H1 (cell line): ENCODE results near the gene SEC61A1. TPM values are rescaled to one million over a fixed set of nuclear protein-coding genes. Genes with fewer than 3 reads are reported as not detected.

Experiments
- CTCF ChIA-PET: fragments of 300-600 bp; sonication (Branson Sonifier 250); formaldehyde crosslinking; loops from one replicate; lab custom pipeline; 2021; ENCODE audit not compliant: partially characterized antibody; lab: Charles Lee
- POLR2A ChIA-PET: fragments of 300-600 bp; sonication (Branson Sonifier 250); formaldehyde crosslinking; loops from one replicate; lab custom pipeline; 2021; ENCODE audit warnings: inconsistent platforms; ENCODE audit not compliant: partially characterized antibody; lab: Charles Lee
- DNase-seq, 2 experiments: peaks; one replicate each; pipeline versions ENCODE4 v3.0.0 to v3.0.0-alpha.2; 2010 to 2022; ENCODE audit warnings: low spot score in 2 of 2, low read depth in 1 of 2, mixed read lengths in 1 of 2
- FAIRE-seq: peaks from 2 replicates; lab custom pipeline; 2011; peaks lifted over from hg19 to GRCh38; lab: Jason Lieb, UNC
- H2AFZ ChIP-seq: 2 replicates; pipeline ENCODE4 v1.8.1; 2012; ENCODE audit warnings: low read length, inconsistent platforms
- H2AK5ac ChIP-seq: 2 replicates; pipeline ENCODE4 v1.6.1; 2013; ENCODE audit warnings: low read depth, low read length
- H2BK120ac ChIP-seq: replicated peaks from 2 replicates; pipeline ENCODE3; 2013; ENCODE audit warnings: low read depth, low read length, inconsistent platforms
- H2BK12ac ChIP-seq: 2 replicates; pipeline ENCODE4 v1.6.1; 2013; ENCODE audit warnings: low read depth, low read length
- H2BK15ac ChIP-seq: 2 replicates; pipeline ENCODE4 v1.6.1; 2013; ENCODE audit warnings: low read length
- H2BK20ac ChIP-seq: 2 replicates; pipeline ENCODE4 v1.6.1; 2013; ENCODE audit warnings: low read length
- H2BK5ac ChIP-seq: 2 replicates; pipeline ENCODE4 v1.6.1; 2013; ENCODE audit warnings: low read depth, low read length
- H3K14ac ChIP-seq: 2 replicates; pipeline ENCODE4 v1.6.1; 2013; ENCODE audit warnings: inconsistent platforms; ENCODE audit not compliant: insufficient read length
- H3K18ac ChIP-seq: 2 replicates; pipeline ENCODE4 v1.6.1; 2013; ENCODE audit warnings: low read length; ENCODE audit errors: extremely low read depth
- H3K23ac ChIP-seq: 2 replicates; pipeline ENCODE4 v1.6.1; 2013; ENCODE audit warnings: inconsistent platforms; ENCODE audit not compliant: insufficient read length
- H3K23me2 ChIP-seq: 2 replicates; pipeline ENCODE4 v1.6.1; 2013; ENCODE audit warnings: low read depth, low read length
- H3K27ac ChIP-seq: 2 replicates; pipeline ENCODE4 v1.6.1; 2011; ENCODE audit warnings: low read depth, low read length, inconsistent platforms
- H3K27me3 ChIP-seq, 4 experiments: replicated peaks in 1 of 4; 1 replicate in 1 of 4; 2 replicates in 3 of 4; pipeline versions ENCODE4 v1.6.1 to v1.8.1; 2011 to 2013; ENCODE audit warnings: low read length in 3 of 4, mild to moderate bottlenecking in 3 of 4, inconsistent platforms in 2 of 4, mixed read lengths in 2 of 4, moderate library complexity in 1 of 4; ENCODE audit not compliant: control insufficient read depth in 3 of 4, insufficient read depth in 3 of 4; ENCODE audit errors: extremely low read depth in 1 of 4
- H3K36me3 ChIP-seq, 4 experiments: 2 replicates each; pipeline versions ENCODE4 v1.6.1 to v1.8.1; 2011 to 2013; ENCODE audit warnings: mild to moderate bottlenecking in 4 of 4, low read length in 3 of 4, moderate library complexity in 2 of 4, control low read depth in 1 of 4, inconsistent platforms in 1 of 4; ENCODE audit not compliant: insufficient read depth in 4 of 4, control insufficient read depth in 2 of 4
- H3K4ac ChIP-seq: replicated peaks from 2 replicates; pipeline ENCODE3; 2013; ENCODE audit warnings: low read length, low read depth, mixed read lengths, inconsistent platforms; ENCODE audit not compliant: insufficient read length
- H3K4me1 ChIP-seq, 4 experiments: replicated peaks in 1 of 4; 1 replicate in 1 of 4; 2 replicates in 3 of 4; pipeline versions ENCODE4 v1.6.1 to v1.8.1; 2011 to 2013; ENCODE audit warnings: low read length in 3 of 4, inconsistent platforms in 2 of 4, mixed read lengths in 1 of 4; ENCODE audit not compliant: insufficient read depth in 4 of 4, control insufficient read depth in 3 of 4
- H3K4me2 ChIP-seq, 2 experiments: 2 replicates each; pipeline versions ENCODE4 v1.6.1 to v1.8.1; 2011 to 2013; ENCODE audit warnings: low read depth in 2 of 2, low read length in 2 of 2, control low read depth in 1 of 2, inconsistent platforms in 1 of 2, mild to moderate bottlenecking in 1 of 2; ENCODE audit not compliant: insufficient read depth in 1 of 2
- H3K4me3 ChIP-seq, 4 experiments: fragments of 200-600, 300-600 bp in 1 of 4; sonication (generic), shearing (Covaris generic), sonication (Bioruptor Twin) in 1 of 4; 2 replicates each; pipeline versions ENCODE4 v1.5.1 to v1.8.1; 2011 to 2016; ENCODE audit warnings: low read length in 4 of 4, low read depth in 3 of 4, control low read depth in 2 of 4, inconsistent platforms in 2 of 4, mild to moderate bottlenecking in 2 of 4, mixed read lengths in 1 of 4, moderate library complexity in 1 of 4; ENCODE audit not compliant: insufficient read depth in 2 of 4; ENCODE audit errors: extremely low read depth in 1 of 4
- H3K56ac ChIP-seq: replicated peaks from 2 replicates; pipeline ENCODE3; 2013; ENCODE audit warnings: low read depth, mild to moderate bottlenecking, mixed read lengths, low read length, inconsistent platforms; ENCODE audit not compliant: insufficient read length
- H3K79me1 ChIP-seq: 2 replicates; pipeline ENCODE4 v1.6.1; 2013; ENCODE audit warnings: low read depth, low read length, control low read depth
- H3K79me2 ChIP-seq, 2 experiments: 2 replicates each; pipeline versions ENCODE4 v1.6.1 to v1.8.1; 2012 to 2013; ENCODE audit warnings: low read length in 2 of 2, mild to moderate bottlenecking in 2 of 2, inconsistent platforms in 1 of 2; ENCODE audit not compliant: insufficient read depth in 2 of 2, control insufficient read depth in 1 of 2
- H3K9ac ChIP-seq, 4 experiments: replicated peaks in 1 of 4; 1 replicate in 1 of 4; 2 replicates in 3 of 4; pipeline versions ENCODE4 v1.6.1 to v1.8.1; 2011 to 2013; ENCODE audit warnings: low read depth in 3 of 4, low read length in 3 of 4, control low read depth in 2 of 4, mild to moderate bottlenecking in 2 of 4, moderate library complexity in 2 of 4, inconsistent platforms in 1 of 4; ENCODE audit errors: extremely low read depth in 1 of 4
- H3K9me3 ChIP-seq, 2 experiments: 2 replicates each; pipeline versions ENCODE4 v1.6.1 to v1.8.1; 2012 to 2013; ENCODE audit warnings: mild to moderate bottlenecking in 2 of 2, moderate library complexity in 2 of 2, control low read depth in 1 of 2, inconsistent platforms in 1 of 2, low read depth in 1 of 2, low read length in 1 of 2, mixed read lengths in 1 of 2; ENCODE audit not compliant: insufficient read depth in 2 of 2
- H4K20me1 ChIP-seq, 2 experiments: replicated peaks in 1 of 2; 2 replicates each; pipeline versions ENCODE3 to v1.8.1; 2011 to 2013; ENCODE audit warnings: inconsistent platforms in 2 of 2, low read length in 2 of 2, mild to moderate bottlenecking in 1 of 2; ENCODE audit not compliant: insufficient read depth in 2 of 2, control insufficient read depth in 1 of 2
- H4K5ac ChIP-seq: 2 replicates; pipeline ENCODE4 v1.6.1; 2013; ENCODE audit warnings: low read length, low read depth, mixed read lengths, inconsistent platforms; ENCODE audit not compliant: insufficient read length
- H4K8ac ChIP-seq: 2 replicates; pipeline ENCODE4 v1.8.0; 2013; ENCODE audit warnings: mild to moderate bottlenecking, moderate library complexity, low read length, inconsistent platforms; ENCODE audit not compliant: insufficient read depth; ENCODE audit errors: extremely low read depth
- H4K91ac ChIP-seq: replicated peaks from 2 replicates; pipeline ENCODE3; 2013; ENCODE audit warnings: low read length, mixed read lengths, inconsistent platforms; ENCODE audit not compliant: insufficient read length
- ASH2L ChIP-seq: fragments of 200-600, 300-600 bp; sonication (generic); IDR thresholded peaks from one replicate; pipeline ENCODE4 v1.7.1; 2017; ENCODE audit warnings: low read length
- RXRA ChIP-seq: IDR thresholded peaks from 2 replicates; pipeline ENCODE4 v1.6.1; 2011; ENCODE audit warnings: low read depth, mild to moderate bottlenecking, low read length, moderate library complexity; ENCODE audit not compliant: insufficient read depth
- SAP30 ChIP-seq: fragments of 300-600 bp; sonication (generic); IDR thresholded peaks from 2 replicates; pipeline ENCODE4 v1.7.1; 2012; ENCODE audit warnings: low read length, moderate library complexity, mild to moderate bottlenecking, inconsistent platforms; ENCODE audit not compliant: insufficient read depth, insufficient replicate concordance
- SIX5 ChIP-seq: IDR thresholded peaks from 2 replicates; pipeline ENCODE4 v1.6.1; 2011; ENCODE audit warnings: mild to moderate bottlenecking, low read depth, low read length
- USF2 ChIP-seq: IDR thresholded peaks from 2 replicates; pipeline ENCODE4 v1.6.1; 2011; ENCODE audit warnings: low read length, improper control_type of control experiment
- WGBS, 2 experiments: shearing (Covaris generic) in 1 of 2; methylation state at CpG; one replicate each; pipeline versions ENCODE4 v1.1.6 to v1.1.7; 2013 to 2015; ENCODE audit warnings: low lambda C conversion rate in 2 of 2, mixed read lengths in 2 of 2, inconsistent platforms in 1 of 2, low coverage in 1 of 2, missing lambda C conversion rate in 1 of 2; ENCODE audit not compliant: insufficient replicate concordance in 2 of 2, insufficient coverage in 1 of 2, insufficient read length in 1 of 2; ENCODE audit errors: extremely low coverage in 1 of 2, missing lambda C conversion rate in 1 of 2; 5-methylcytosine and 5-hydroxymethylcytosine counted together
- polyA plus RNA-seq, 7 experiments: library from polyadenylated mRNA; depleted of rRNA in 3 of 7; stranded (reverse) in 5 of 7; unstranded in 2 of 7; fragments of >200 nt in 5 of 7; fragments of 200-250 nt in 2 of 7; gene quantifications; 1 replicate in 5 of 7; 2 replicates in 1 of 7; 4 replicates in 1 of 7; pipeline versions ENCODE4 v1.2.1 to v1.2.3, GENCODE V29; 2011 to 2013; ENCODE audit warnings: missing spikeins in 2 of 7, mixed read lengths in 2 of 7
- total RNA-seq: library from RNA; stranded (reverse); fragmentation: NEBNext Ultra II Directional; extraction: Animal tissue kit (Norgen Biotek cat#: 25700); gene quantifications from 2 replicates; pipeline ENCODE4 v1.2.1, GENCODE V29; 2021

Gene SEC61A1
- total and polyA plus RNA-seq, 2 of the 8 experiments (the other 6 are each of a cell fraction or from before 2014, with no cell fraction given), result 133 to 165 TPM

GRCh38 chr3:128107834-128108233 is 55.6 kb downstream of the SEC61A1 start:
- Histone ChIP-seq H3K23ac (no peak overlapping the region), H3K14ac (no peak overlapping the region), H2BK15ac (no peak overlapping the region), H2AFZ (no peak overlapping the region), H4K20me1 (peaks cover 3 to 6% of the 10 kb centered on the region in 2 experiments), H3K4ac (no peak overlapping the region), H3K18ac (no peak overlapping the region), H2BK120ac (no peak overlapping the region), H2BK12ac (no peak overlapping the region), H3K36me3 (peaks cover 24 to 77% (median 47%) of the 10 kb centered on the region in 4 experiments), H2BK5ac (no peak overlapping the region), H3K4me3 (no peak overlapping the region), H2BK20ac (no peak overlapping the region), H3K27me3 (no peaks in the 10 kb centered on the region), H3K79me2 (peaks cover 0 to 37% of the 10 kb centered on the region in 2 experiments; a peak in 2 of 4 replicates), H3K4me1 (no peaks in the 10 kb centered on the region), H2AK5ac (no peak overlapping the region), H4K8ac (no peak overlapping the region), H3K56ac (no peak overlapping the region), H4K91ac (no peak overlapping the region), H3K9me3 (no peaks in the 10 kb centered on the region), H3K4me2 (no peak overlapping the region), H3K23me2 (no peaks in the 10 kb centered on the region), H3K79me1 (peaks cover 5% of the 10 kb centered on the region; the same call in 1 of the 2 replicates), H3K9ac (no peak overlapping the region), H4K5ac (no peak overlapping the region), H3K27ac (no peak overlapping the region)
- 91% methylated on average over 8 of the region's 8 CpGs; no CpG with 5 or more reads in 1 of the 2 experiments for WGBS, 2 experiments
- ChIA-PET POLR2A (interaction anchor here (2.5 kb wide), 1 partner anchor 15 kb away, joined by 7 read pairs; no protein-coding TSS in a partner anchor), CTCF (no interaction called here)
- DNase-seq, result no peak
- FAIRE-seq, result no peak
- TF ChIP-seq USF2 (no peak), SIX5 (no peak), SAP30 (no peak), RXRA (no peak), ASH2L (no peak)
